ENCODE data around the gene MAML2. TPM values are rescaled to one million over a fixed set of nuclear protein-coding genes. Genes with fewer than 3 reads are reported as not detected.

Gene MAML2
- total RNA-seq, 4 donors from 2014 or later: 34.2 to 49.8 (median 44.4) TPM

DNA sequence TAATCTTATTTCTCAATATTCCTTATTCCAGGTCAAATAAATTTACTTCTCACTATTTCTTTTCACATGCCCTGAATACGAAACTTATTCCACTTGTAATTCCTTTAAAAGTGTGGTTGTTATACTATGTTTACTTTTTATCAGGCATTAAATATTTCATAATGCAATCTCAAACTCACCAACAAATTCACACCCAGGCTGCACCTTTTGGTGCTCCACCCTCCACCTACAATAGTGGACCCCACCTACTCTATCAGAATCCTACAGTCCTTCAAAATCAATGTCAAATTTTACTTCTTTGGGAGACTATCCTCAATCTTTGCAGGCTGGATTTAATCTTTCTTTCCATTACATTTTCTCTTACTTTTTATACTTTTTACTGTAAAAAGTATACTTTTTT lies 353.2 kb downstream of the MAML2 start:
- no peak for ATAC-seq (ENCODE audit: low FRiP score)
- no peak for TF ChIP-seq CTCF (IDR thresholded peaks at IDR 0.05)
- no peak for DNase-seq (ENCODE audit: low spot score)

- DNase-seq (ENCODE audit: low spot score) (no peak), ATAC-seq (ENCODE audit: low FRiP score) (no peak)
- TF ChIP-seq CTCF (IDR thresholded peaks at IDR 0.05): no peak
These were observed 353.9 kb downstream of the MAML2 start for GRCh38 chr11:95989076-95989605.

DNA sequence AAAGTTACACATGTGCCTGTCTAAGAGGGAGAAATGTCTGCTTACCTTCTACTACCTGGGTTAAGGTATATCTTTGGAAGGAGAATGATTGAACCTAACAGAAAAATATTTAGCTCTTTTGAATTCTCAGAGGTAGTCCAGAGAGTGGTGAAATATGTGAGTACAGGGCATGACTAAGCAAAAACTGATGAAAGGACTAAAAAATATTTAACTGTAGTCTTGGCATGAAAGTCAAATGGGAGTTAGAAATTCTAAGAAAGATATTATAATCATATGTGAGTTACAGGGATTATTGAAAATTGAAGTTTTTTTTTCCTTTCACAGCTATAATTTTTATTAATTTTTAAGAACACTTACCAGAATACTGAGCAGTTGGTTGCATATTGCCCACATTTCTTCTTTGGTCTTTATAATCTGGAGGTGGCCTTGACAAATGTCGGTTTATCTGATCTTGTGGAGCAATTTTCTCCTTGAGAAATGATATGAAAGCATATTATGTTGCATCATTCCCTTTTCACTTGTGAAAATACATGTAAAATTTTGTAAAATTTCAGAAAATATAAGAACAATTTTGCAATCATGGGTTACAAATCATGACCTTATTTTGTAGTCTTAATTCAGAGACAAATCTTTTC lies 357.7 kb downstream of the MAML2 start:
- no peak for ATAC-seq (ENCODE audit: low FRiP score)
- no peak for DNase-seq (ENCODE audit: low spot score)
- TF ChIP-seq CTCF (IDR thresholded peaks at IDR 0.05): no peak

GRCh38 chr11:95984072-95984471 lies 358.9 kb downstream of the MAML2 start:
- no peak for ATAC-seq (ENCODE audit: low FRiP score)
- no peak for TF ChIP-seq CTCF (IDR thresholded peaks at IDR 0.05)
- no peak for DNase-seq (ENCODE audit: low spot score)

DNA sequence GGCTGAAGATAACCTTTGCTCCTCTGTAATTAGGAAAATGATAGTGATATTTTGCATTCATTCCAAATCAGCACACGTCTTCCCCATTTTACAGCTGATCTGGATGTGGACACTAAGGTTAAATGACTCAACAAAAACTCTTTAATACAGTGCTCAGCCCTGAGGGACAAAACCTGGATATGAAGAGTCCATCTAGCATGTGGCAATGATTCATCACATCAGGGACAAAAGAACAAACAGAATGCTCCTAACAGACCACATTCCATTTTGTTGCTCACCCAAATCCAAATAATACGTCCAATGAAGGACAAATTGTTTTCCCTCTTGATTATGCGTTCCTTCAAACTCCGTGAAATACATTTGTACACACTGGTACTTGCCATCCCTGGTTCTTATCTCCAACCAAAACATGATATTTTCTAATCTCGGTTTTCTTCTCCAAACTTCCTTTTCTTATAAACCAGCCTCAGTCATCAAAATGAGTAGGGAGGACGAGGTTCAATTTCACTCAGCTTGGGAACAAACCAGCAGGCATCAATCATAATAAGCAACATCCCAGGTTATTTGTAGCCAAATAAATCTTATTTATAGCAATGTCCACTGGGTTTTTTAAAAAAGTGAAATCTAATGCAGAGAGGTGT lies 365.3 kb downstream of the MAML2 start:
- no peak for ATAC-seq (ENCODE audit: low FRiP score)
- DNase-seq (ENCODE audit: low spot score): no peak
- no peak for TF ChIP-seq CTCF (IDR thresholded peaks at IDR 0.05)

GRCh38 chr11:95976550-95976949 lies 366.4 kb downstream of the MAML2 start:
- TF ChIP-seq CTCF (IDR thresholded peaks at IDR 0.05): no peak
- DNase-seq (ENCODE audit: low spot score) (no peak), ATAC-seq (ENCODE audit: low FRiP score) (no peak)

GRCh38 chr11:95975343-95975742 lies 367.7 kb downstream of the MAML2 start:
- DNase-seq (ENCODE audit: low spot score): no peak
- TF ChIP-seq CTCF (IDR thresholded peaks at IDR 0.05): no peak
- ATAC-seq (ENCODE audit: low FRiP score): no peak

Data from omental fat pad (tissue), 4 donors.